ENCODE results near the gene SDHAF2.

Gene SDHAF2

DNA sequence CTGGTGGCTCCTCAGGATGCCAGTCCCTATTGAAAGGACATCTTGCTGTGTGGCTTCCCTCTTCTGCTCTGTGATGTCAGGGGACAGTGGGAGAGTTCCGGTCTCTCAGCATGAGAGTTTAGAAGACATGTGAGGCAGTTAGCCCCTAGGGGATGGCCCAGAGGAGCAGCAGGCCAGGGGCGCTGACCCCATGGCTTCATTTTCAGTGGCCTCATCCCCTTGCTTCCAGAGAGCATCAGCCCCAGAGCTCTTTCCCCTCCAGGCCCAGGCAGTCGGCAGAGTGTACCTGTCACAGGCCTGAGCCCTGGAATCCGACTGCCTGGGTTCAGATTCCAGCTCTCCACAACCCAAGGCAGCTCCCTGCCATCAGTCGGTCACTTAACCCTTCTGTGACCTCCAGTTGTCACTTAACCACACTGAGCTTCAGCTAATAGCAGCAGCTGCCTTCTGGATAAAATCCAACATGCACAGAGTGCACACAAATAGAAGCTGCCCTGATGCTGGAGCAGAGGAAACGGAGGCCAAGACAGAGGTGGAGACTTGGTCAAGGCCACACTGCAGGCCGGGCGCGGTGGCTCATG is 64.5 kb downstream of the SDHAF2 start:
- peaks cover 9% of the 10 kb centered on the region; the same call in 1 of the 2 replicates for H3K27me3 ChIP-seq (ENCODE audit: insufficient read depth, low read depth)
- no peak overlapping the region for H3K4me2 ChIP-seq
- no peak overlapping the region for H3K4me3 ChIP-seq (IDR thresholded peaks at IDR 0.05; ENCODE audit: insufficient read depth, low read depth, low read length)
- no peaks in the 10 kb centered on the region for H3K36me3 ChIP-seq (ENCODE audit: insufficient read depth)
- H4K20me1 ChIP-seq (ENCODE audit: insufficient read depth): no peaks in the 10 kb centered on the region
- H3K4me1 ChIP-seq (ENCODE audit: low read depth, poor library complexity, severe bottlenecking): no peaks in the 10 kb centered on the region
- no peak overlapping the region for H2AFZ ChIP-seq (ENCODE audit: low read depth)
- no peak overlapping the region for H3K27ac ChIP-seq
- H3K9ac ChIP-seq: no peak overlapping the region
- H3K79me2 ChIP-seq (ENCODE audit: insufficient read depth, low read depth): no peaks in the 10 kb centered on the region
- TF ChIP-seq, protein P1, sequence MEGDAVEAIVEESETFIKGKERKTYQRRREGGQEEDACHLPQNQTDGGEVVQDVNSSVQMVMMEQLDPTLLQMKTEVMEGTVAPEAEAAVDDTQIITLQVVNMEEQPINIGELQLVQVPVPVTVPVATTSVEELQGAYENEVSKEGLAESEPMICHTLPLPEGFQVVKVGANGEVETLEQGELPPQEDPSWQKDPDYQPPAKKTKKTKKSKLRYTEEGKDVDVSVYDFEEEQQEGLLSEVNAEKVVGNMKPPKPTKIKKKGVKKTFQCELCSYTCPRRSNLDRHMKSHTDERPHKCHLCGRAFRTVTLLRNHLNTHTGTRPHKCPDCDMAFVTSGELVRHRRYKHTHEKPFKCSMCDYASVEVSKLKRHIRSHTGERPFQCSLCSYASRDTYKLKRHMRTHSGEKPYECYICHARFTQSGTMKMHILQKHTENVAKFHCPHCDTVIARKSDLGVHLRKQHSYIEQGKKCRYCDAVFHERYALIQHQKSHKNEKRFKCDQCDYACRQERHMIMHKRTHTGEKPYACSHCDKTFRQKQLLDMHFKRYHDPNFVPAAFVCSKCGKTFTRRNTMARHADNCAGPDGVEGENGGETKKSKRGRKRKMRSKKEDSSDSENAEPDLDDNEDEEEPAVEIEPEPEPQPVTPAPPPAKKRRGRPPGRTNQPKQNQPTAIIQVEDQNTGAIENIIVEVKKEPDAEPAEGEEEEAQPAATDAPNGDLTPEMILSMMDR (conservative IDR thresholded peaks at IDR 0.05; ENCODE audit: low read depth, low read length): no peak

GRCh38 chr11:61495801-61496601 is 66.1 kb downstream of the SDHAF2 start:
- Histone ChIP-seq H3K27ac (no peak overlapping the region), H3K4me3 (IDR thresholded peaks at IDR 0.05; ENCODE audit: insufficient read depth, low read depth, low read length) (no peak overlapping the region), H2AFZ (ENCODE audit: low read depth) (no peak overlapping the region), H4K20me1 (ENCODE audit: insufficient read depth) (no peaks in the 10 kb centered on the region), H3K4me1 (ENCODE audit: low read depth, poor library complexity, severe bottlenecking) (no peaks in the 10 kb centered on the region), H3K36me3 (ENCODE audit: insufficient read depth) (no peaks in the 10 kb centered on the region), H3K27me3 (ENCODE audit: insufficient read depth, low read depth) (no peaks in the 10 kb centered on the region), H3K9ac (no peak overlapping the region), H3K79me2 (ENCODE audit: insufficient read depth, low read depth) (no peaks in the 10 kb centered on the region), H3K4me2 (no peak overlapping the region)
- TF ChIP-seq, protein P1 (conservative IDR thresholded peaks at IDR 0.05; ENCODE audit: low read depth, low read length): no peak
